NT2/D1 (cell line): Measurements from ENCODE around the gene CELSR1.

Experiments used
- SUZ12 ChIP-seq: IDR thresholded peaks from 2 replicates; pipeline ENCODE4 v1.6.1; 2011; ENCODE audit not compliant: insufficient read length, insufficient read depth; ENCODE audit errors: extremely low read depth
- YY1 ChIP-seq: IDR thresholded peaks from 2 replicates; pipeline ENCODE4 v1.6.1; 2011; ENCODE audit not compliant: insufficient read length, insufficient read depth
- ZNF274 ChIP-seq: IDR thresholded peaks from 2 replicates; pipeline ENCODE4 v1.6.1; 2011; ENCODE audit warnings: mild to moderate bottlenecking, low read depth, low read length

DNA sequence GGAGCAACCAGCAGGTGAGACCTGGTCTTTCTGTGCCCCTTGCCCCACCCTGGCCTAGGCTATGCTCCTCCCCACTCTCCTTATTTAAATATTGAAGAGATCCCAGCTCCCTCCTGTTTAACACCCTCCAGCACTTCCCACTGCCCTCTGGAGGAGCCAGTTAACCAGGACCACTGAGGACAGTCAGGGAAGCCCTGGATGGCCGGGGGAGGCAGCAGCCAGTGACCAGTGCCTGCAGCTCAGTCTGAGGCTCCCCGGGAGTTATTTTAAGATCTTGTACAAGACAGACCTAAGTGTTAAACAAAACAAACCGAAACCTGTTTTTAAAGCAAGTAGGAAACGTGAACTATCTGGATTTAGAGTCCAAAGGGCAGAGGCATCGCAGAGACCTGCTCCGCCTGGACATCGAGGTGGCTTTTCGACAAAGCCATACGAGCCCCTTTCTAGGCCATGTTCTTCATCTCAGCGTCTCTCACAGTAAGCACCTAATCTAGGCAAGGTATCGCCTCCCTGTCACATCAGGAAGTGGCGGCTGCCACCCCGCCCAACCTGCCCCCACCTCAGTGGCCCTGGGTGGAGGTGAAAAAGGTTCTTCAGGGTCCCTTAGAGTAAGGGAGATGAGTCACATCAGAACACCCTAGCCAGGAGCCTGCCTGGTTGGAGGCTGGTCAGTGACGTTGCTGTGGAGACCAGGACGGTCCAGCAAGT lies 166.7 kb downstream of the CELSR1 start:
- TF ChIP-seq YY1, result no peak
- no peak for TF ChIP-seq ZNF274
- TF ChIP-seq SUZ12, result no peak
